GM19025 (cell line): ENCODE results near the gene KLHDC8A.

Source experiments
- ATAC-seq: cut with Tn5 transposase; IDR thresholded peaks from one replicate; pipeline ENCODE4 v1.9.1; 2021; ENCODE audit warnings: mild to moderate bottlenecking, low read depth, moderate library complexity; ENCODE audit not compliant: unreplicated experiment

The KLHDC8A gene

DNA sequence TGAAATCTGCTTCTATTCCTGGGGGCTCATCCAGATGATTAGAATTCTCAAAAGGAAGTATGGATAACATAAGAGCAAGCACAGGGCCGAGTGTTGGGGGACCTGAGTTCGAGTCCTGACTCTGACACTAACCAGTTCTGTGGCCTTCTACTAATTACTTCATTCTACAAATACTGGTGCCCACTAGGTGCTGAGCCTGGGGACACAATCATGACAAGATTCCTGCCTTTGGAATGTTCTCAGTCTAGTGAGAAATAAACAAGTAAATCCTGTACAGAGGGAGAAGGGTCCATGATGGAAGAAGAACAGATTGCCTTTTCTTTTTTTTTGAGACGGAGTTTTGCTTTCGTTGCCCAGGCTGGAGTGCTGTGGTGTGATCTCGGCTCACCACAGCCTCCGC is 32.9 kb downstream of the KLHDC8A start:
- no peak for ATAC-seq

DNA sequence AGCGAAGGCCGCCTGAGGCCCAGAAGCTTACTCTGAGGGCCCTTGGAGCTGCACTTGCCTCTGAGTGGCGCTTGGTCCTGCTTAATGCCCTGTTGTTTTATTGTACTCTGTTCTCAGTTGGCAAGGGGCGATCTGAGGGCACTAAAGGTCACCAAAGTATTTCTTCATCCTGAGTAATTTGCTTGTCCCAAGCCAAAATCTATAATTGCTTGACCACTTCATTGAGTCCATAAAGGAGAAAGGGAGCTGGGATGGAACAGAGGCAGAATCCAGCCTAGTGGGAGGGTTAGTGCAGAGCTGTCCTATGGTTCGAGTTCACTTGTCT is 34.8 kb downstream of the KLHDC8A start:
- no peak for ATAC-seq

DNA sequence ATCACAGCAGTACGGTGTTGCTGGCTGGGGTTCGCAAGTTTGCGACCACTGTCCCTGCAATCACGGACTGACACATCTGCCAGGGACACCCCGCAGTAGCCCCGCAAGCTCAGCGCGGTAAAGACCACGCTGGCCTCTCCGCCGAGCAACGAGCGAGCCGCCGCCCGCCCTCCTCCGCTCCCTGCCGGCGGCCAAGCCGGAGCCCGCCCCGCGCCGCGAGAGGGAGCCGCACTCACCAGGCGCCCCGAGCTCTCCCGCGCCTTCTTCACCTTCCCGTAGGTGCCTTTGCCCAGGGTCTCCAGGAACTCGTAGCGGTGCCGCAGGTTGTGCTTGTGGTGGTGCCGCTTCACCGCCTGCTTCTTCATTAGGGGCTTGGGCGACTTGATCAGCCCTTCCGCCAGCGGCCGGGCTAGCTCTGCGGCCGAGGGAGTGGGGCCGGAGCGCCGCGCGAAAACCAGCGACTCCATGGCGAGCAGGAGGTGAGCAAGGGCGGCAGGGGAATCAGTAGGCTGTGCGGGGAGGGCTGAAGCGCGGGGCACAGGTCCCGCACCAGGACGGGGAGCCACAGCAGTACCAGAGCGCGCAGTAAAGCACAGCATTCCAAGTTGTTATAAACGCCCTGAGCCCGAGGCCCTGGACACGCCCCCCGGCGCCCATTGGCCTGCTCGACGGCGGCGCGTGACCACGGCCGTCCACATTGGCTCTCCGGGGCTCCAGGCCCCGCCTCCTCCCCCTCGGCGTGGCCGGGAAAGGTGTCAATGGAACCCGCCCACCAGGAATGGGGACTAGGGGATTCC is 35.4 kb downstream of the KLHDC8A start, which contains the start of gene NUAK2:
TSS of gene NUAK2 (minus strand) at position 584 of the 797 bp plus-strand sequence. CDS start at position 467, 117 bp downstream.
- ATAC-seq: no peak

DNA sequence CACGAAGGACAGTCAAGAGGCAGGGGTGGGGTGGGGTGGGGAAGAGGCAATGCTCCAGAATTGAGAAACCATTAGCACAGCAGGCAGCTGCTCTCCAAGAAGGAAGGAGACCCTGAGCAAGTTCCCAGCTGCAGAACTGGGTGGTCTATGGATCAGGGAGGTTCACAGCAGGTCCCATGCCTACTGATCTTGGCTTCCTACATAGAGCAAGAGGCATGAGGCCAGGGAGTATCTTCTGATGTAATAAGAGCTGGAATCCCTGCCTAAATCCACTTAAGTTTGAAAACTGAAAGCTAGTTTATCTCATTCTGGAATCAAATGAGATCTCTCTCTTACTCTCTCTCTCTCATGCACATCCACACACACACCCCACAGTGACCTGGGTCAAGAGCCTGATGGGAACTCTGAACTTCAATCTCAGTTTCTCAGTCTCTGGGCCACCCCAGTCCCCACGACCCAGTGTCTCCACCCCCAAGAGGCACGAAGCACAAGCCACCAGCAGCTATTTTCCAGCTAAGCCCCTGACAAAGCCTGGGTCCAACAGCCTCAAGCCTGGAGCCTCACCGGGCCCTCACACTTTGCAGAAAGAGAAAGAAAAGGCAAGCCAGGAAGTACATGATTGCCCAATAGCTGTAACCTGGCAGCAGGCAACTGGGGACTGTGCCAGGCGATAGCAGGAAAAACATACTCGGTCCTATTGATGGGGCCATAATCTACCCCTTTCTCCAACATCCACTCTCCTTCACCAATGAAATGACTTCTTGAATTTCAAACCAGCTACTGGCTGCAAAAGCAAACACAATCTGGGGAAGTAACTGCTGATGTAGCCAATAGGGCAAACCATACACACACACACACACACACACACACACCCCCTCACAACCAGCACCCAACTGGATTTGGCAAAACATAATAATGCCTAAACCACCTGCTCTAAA is 37.4 kb downstream of the KLHDC8A start:
- ATAC-seq: no peak

DNA sequence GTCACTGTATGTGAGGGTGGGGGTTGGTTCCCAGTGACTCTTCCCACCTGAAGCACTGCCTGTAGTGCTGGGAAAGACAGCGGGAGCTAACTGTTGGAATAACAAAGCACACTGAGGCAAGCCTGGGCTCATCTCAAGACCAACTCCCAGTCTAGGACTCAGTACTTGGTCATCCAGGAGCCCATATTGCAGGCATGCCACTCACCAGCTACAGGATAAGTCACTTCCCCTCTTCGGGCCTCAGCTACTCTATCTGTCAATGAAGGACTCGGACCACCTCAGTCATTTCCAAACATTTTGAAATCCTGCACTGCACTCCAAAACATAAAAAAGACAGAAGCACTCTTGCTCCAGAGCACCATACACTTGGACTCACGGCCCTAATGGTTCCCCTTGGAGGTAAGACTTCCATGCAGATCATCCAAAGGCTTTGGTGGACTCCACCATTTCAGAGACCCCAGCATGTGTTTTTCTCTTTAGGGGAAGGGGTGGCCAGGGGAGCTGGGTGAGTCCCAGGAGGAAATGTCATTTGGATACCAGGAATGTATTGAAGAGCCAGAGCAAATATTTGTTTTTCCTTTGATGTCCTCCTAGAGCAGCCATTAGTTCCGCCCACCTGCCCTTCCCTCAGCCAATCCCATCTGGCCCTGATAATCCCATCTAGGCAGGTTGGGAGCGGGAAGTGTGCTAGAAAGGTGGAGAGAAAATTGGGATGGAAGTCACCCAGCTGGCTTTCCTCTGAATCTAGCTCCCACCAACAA is 38.3 kb downstream of the KLHDC8A start:
- ATAC-seq: no peak

DNA sequence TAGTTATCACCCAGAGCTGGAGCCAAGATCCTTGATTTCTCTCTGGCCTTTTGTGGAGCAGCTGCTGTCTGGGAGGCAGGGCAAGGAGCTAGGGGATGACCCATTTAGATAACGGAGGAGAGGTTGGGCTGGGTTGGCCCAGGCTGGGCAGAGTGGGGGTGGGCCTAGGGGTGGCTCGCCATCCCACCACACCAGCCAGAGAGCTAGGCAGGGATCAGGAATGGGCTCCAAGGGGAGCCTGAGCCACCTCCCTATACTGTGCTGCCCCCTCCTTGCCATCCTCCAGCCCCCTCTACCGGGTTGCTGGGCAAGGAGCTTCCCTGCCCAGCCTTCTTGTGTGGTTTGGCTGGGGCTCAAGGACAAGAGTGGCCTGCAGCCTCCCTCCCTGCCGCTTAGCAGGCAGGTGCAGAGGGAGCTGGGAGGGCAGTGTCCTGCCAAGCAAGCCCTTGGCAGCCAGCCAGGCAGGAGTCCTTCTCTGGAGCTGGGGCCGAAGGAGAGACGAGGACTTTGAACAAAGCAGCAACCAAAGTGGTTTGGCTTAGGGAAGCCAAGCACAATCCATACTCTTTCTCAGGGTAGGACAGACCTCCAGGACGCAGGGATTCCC is 39.3 kb downstream of the KLHDC8A start:
- ATAC-seq: no peak

DNA sequence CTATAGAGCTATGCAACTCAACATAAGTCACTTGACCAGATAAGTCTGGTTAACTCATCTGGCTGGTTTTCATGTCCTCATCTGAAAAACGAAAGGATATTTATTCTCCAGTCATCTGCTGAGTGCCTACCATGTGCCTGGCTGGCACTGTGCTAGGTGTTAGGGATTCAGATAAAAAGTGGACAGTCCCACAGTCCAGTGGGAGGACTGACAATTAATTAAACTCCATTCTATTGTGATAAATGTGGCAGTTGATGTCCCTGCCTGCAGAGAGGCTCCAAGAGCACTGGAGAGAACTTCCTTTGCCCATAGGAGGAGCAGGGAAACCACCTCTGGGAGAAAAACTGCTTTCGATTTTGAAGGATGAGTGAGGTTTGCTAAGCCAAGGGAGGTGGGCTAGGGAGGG is 40.6 kb downstream of the KLHDC8A start:
- ATAC-seq: no peak

DNA sequence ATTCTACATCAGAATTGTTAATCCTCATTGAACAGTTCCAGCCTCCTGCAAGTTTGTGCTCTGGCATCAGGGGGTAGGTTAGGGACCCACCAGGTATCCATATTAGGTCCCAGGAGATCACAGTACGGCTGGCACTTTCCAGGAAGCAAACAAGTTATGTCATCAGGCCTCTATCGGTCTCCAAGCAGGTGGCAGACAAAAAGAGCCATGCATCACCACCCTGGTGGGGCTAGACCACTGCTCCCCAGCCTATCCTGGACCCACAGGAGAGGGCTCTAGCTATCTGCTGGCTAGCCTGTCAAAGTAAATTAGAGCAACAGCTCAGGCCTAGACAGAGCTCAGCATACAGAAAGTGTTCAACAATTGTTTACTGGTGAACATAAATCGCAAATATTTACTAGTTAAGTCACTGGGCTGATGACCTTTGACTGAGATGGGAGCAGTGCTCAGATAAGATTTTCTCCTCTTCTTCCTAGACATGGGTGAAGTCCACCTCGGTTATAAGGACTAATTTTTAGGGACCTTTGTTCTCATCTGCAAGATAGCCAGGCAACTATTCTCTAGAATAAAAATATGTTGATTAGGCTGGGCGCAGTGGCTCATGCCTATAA is 41.6 kb downstream of the KLHDC8A start:
- no peak for ATAC-seq

DNA sequence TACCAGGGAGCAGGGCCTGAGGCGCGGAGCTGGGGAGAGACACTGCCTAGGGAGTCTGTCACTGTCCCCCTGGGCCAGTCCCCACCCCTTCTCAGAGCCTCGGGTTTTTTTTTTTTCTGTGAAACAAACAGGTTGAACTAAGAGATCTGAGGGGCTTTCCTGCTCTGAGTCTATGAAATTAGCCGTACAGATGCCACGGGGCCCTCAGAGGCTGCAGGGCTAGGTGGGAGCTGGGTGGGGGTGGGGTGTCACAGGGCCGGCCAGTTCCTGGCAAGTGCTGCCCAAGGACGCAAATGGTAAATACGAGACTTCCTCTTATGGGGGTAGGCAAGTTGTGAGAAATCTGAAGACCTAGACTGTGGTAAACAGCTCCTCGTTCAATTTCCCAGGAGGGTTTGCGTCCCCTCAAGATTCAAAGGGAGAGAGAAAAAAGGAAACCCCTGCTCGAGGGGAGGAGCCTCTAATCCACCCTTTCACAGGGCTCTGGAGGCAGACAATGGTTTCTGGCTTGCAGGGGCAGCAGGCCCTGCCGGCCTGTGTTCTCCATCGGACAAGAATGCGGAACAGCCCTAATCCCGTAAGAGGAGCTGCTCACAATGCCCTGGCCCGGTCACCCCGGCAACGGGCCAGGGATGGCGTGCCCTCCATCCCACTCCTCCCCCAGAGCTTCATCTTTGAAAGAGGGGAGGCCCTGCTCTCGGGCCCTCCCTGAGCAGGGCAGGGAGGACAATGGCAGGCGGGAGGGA is 43.0 kb downstream of the KLHDC8A start:
- peak; percentile 53 for ATAC-seq

DNA sequence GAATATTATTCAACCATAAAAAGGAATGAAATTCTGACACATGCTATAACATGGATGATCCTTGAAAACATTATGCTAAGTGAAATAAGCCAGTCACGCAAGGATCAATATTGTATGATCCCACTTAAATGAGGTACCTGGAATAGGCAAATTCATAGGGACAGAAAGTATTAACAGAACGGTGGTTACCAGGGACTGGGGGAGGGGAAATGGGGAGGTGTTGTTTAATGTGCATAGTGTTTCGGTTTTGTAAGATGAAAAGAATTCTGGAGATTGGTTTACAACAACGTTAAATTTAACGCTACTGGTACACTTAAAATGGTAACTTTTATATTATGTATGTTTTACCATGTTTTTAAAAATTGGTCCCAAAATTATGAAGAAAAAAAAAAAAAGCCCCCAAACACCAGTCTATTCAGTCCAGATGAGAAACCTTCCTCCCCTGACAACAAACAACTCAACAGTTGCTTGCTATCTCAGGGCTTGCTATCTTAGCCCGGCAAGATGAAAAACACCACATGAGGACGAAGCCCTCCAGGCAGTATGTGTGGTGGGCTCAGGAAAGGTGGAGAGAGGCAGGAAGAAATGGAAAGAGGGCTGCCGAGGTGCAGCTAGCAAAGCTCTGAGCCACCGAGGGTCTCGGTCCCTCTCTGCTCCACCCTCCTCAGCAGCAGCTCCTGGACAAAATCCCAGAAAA is 43.7 kb downstream of the KLHDC8A start:
- ATAC-seq: no peak

DNA sequence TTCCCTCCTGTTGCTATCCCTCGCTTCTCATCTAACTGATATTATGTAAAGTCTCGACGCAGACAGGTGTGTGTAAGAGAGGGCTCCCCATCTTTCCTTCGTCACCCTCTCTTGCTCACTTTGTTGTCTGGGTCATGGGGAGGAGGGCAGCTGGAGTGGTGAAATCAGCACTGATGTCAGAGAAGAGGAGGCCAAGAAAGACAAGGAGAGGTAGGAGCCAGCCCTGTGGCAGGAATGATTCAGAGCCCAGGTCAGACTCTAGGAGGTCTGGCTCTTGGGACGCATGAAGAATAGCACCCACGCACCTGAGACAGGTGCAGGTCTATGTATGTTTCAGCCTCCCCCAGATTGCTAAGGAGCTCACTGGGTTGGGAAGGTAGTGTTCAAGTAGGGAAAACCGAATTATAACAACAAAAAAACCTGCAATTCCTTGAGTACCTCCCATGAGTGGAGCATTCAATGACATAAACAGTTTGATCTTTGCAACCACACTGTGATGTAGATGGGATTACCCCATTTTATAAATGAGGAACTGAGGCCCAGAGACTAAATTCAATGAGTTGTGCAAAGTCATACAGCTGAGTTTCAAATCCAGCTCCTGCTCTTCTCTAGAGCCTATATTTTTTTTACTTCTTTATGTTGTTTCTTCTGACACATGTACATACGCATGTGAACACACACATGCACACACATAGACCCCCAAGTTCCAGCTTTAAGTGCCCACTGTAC is 45.6 kb downstream of the KLHDC8A start:
- no peak for ATAC-seq

DNA sequence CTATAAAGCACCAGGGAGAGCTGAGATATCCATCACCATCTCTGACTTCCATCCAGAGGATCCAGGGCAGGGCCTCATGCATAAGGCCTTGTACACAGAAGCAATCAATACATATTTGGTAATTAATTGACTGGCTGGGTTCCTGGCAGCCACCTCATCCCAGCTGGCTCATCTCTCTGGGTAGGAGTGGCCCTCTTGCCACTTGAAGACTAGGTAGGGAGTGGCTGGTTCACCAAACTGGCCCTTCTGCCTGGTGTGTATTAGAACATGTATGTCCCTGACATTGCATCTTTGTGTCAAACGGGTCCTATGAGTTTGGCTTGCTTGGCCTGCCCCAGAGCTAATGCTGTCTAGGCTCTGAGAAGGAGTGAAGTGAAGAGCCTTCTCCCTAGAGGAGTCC is 47.0 kb downstream of the KLHDC8A start:
- no peak for ATAC-seq

DNA sequence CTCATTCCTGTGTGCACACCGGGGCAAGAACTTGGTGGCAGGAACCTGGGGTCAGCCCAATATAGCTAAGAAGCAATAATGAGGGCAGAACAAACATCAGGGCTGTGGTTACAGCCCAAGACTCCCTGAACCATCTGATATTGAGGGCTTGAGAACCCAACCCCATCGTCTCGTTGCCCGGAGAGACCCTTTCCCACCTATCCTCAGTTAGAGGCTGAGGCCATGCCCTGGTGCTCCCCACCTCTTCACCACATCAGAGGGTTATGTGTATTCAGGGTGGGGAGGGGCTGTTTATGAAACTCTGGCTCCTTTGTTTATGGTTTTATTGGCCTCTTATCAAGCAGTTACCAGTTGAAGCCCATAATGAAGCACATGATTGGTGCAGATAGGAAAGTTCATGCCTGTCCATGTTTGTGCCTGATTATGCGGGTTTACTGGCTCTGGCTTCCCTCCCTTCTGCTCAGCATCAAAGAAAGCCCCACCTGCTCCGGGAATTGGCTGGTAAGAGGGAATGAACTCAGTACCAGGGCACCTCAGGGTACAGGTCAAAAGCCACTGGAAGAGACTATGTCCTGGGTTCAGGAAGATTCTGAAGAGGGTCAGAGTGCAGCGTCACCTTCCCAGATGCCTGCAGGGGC is 49.7 kb downstream of the KLHDC8A start:
- ATAC-seq: no peak

DNA sequence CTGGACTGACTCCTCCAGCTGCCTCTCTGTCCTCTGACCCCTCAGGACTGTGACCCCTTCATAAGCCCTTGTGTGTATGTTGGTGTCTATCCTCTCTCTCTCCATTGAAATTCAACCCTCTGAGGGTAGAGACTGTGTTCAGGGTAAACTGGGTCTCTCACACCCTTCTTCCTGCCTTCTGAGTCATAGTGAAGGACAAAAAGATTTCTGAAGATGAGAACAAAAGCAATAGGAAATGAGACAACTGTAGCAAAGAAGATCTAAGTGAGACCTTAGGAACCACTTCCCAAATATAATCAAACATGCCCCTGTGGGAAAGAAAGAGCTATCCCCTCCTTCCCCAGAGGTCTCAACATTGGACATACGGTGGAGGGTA is 52.0 kb downstream of the KLHDC8A start:
- no peak for ATAC-seq

DNA sequence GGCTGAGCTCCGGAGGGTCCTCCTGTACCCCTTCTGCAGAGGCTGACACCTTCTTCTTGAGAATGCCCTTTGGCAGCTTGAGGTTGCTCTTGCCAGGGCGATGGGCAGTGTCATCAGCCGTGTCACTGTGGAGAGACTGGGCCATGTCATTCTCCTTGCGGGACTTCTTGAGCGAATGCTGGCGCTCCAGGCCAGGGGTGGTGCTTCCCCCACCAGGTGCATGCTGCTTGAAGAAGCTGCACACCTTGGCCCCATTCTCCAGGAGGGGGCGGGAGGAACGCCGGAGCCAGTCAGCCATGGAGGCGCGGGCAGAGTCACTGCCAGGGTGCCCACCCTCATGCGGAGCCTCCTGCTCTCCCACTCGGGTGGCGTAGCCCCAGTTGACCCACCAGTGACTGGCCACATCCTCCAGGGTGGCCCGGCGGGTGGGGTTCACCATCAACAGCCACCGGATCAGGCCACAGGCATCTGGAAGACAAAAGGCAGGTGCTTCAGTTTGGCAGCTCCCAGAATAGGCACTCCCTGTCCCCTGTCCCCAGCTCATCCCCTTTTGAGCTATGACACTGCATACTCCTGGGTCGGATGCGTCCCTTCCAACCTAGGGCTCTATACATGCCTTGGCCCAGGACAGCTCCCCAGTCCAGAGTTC is 52.6 kb downstream of the KLHDC8A start:
- ATAC-seq: no peak

DNA sequence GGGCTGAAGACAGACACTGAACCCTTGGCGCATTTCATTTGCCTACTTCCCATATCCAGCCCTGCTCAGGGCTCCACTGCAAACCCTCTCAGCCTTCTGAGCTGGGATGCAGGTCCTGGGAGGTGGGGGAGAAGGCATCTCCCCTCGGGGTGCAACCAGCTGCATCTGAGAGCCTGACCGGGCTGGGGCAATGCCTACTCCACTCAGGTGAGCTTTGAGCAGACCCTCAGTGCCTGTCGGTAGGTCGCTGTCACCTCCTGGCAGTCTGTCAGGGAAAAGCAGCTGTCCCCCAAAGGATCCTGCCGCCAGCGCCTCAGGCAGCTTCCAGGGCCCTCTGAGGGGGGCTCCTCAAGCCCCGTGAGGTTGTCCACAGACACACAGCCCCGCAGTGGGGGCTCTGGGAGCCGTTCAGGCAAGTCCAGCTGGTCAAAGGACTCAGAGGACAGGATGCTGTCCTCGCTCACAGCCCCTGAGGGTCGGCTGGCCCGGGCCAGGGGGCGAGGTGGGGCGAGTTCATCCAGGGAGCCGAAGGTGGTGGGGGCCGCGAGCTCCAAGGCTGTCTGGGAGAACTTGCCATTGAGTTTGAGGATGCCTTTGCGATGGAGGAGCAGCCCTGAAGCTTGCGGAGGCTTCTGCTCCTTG is 53.4 kb downstream of the KLHDC8A start:
- ATAC-seq: no peak
